SU-DHL-6 (cell line): Measurements from ENCODE around the gene TREM1.

Experiments
- H2AFZ ChIP-seq: fragments of 200-600 bp; sonication (generic); 2 replicates; pipeline ENCODE4 v1.6.1; 2014; ENCODE audit warnings: low read depth, mild to moderate bottlenecking, moderate library complexity, mixed read lengths, antibody characterized with exemption, low read length; ENCODE audit not compliant: severe bottlenecking
- H3F3A ChIP-seq: fragments of 200-600 bp; shearing (Covaris generic); 2 replicates; pipeline ENCODE4 v1.6.0; 2016; ENCODE audit warnings: antibody characterized with exemption, mild to moderate bottlenecking; ENCODE audit not compliant: insufficient read depth
- H3K27ac ChIP-seq: fragments of 200-600 bp; sonication (generic); 2 replicates; pipeline ENCODE4 v1.5.1; 2016; ENCODE audit warnings: low read depth, mild to moderate bottlenecking, low read length, moderate library complexity, mixed read lengths
- H3K27me3 ChIP-seq: fragments of 200-600 bp; sonication (generic), shearing (Covaris generic); 2 replicates; pipeline ENCODE4 v1.6.0; 2014; ENCODE audit warnings: mild to moderate bottlenecking, low read length
- H3K36me3 ChIP-seq: fragments of 200-600 bp; sonication (generic); 2 replicates; pipeline ENCODE4 v1.6.1; 2014; ENCODE audit warnings: mild to moderate bottlenecking, low read length, mixed read lengths
- H3K4me2 ChIP-seq: fragments of 300-600, 200-600 bp; shearing (Covaris generic), sonication (generic); 2 replicates; pipeline ENCODE4 v1.6.0; 2014; ENCODE audit warnings: low read length, low read depth, mild to moderate bottlenecking; ENCODE audit not compliant: poor library complexity, severe bottlenecking
- H3K4me3 ChIP-seq: fragments of 200-600 bp; sonication (generic); 2 replicates; pipeline ENCODE4 v1.5.1; 2014; ENCODE audit warnings: antibody characterized with exemption, low read length, mild to moderate bottlenecking, mixed read lengths; ENCODE audit not compliant: insufficient read depth, poor library complexity, severe bottlenecking
- H3K79me2 ChIP-seq: fragments of 200-600 bp; sonication (generic); 2 replicates; pipeline ENCODE4 v1.6.1; 2014; ENCODE audit warnings: mild to moderate bottlenecking, low read length, moderate library complexity; ENCODE audit not compliant: insufficient read depth
- H3K9ac ChIP-seq: fragments of 200-600 bp; sonication (generic); 2 replicates; pipeline ENCODE4 v1.7.0; 2014; ENCODE audit warnings: mild to moderate bottlenecking, low read length
- H3K9me2 ChIP-seq: fragments of 200-600 bp; sonication (generic); replicated peaks from 2 replicates; pipeline ENCODE4 v1.6.1; 2014; ENCODE audit warnings: low read length; ENCODE audit not compliant: insufficient read depth
- H3K9me3 ChIP-seq: fragments of 200-600 bp; sonication (generic); 2 replicates; pipeline ENCODE4 v1.6.1; 2014; ENCODE audit warnings: low read length, mixed read lengths; ENCODE audit not compliant: insufficient read depth
- H4K20me1 ChIP-seq: fragments of 200-600 bp; sonication (generic); 2 replicates; pipeline ENCODE4 v1.6.1; 2014; ENCODE audit warnings: low read depth, mild to moderate bottlenecking, antibody characterized with exemption, low read length, moderate library complexity, mixed read lengths
- CTCF ChIP-seq: fragments of 200-600 bp; sonication (generic); IDR thresholded peaks from one replicate; pipeline ENCODE4 v1.5.1; 2017; ENCODE audit warnings: antibody characterized with exemption, mild to moderate bottlenecking, low read length, moderate library complexity; ENCODE audit not compliant: insufficient read depth, poor library complexity, severe bottlenecking
- EZH2phosphoT487 ChIP-seq: fragments of 200-600 bp; sonication (generic), shearing (Covaris generic); conservative IDR thresholded peaks from 2 replicates; pipeline ENCODE4 v1.6.1; 2018; ENCODE audit warnings: mild to moderate bottlenecking, antibody characterized with exemption, low read length, moderate library complexity, mixed read lengths

Gene TREM1

DNA sequence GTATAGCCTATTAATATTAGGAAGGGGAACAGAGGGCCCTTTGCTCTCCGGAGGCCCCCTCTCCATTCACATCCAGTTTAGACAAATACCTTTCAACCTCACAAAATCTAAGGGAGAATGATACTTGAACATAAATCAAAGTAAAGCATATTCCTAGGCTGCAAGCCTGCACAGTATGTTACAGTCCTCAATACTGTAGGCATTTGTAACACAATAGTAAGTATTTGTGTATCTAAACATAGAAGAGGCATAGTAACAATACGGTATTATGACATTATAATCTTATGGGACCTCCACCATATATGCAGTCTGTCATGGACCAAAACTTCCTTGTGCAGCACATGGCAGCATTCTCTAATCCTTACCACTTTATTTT is 2.3 kb upstream of the TREM1 start:
- Histone ChIP-seq H3K4me3 (no peak overlapping the region), H4K20me1 (no peaks in the 10 kb centered on the region), H2AFZ (no peak overlapping the region), H3K36me3 (no peaks in the 10 kb centered on the region), H3K9me3 (no peaks in the 10 kb centered on the region), H3K4me2 (no peak overlapping the region), H3K27ac (no peak overlapping the region), H3K79me2 (no peaks in the 10 kb centered on the region), H3K9me2 (no peaks in the 10 kb centered on the region), H3K27me3 (no peaks in the 10 kb centered on the region), H3K9ac (no peak overlapping the region), H3F3A (no peaks in the 10 kb centered on the region)
- no peak for TF ChIP-seq CTCF
- no peak for TF ChIP-seq EZH2phosphoT487

DNA sequence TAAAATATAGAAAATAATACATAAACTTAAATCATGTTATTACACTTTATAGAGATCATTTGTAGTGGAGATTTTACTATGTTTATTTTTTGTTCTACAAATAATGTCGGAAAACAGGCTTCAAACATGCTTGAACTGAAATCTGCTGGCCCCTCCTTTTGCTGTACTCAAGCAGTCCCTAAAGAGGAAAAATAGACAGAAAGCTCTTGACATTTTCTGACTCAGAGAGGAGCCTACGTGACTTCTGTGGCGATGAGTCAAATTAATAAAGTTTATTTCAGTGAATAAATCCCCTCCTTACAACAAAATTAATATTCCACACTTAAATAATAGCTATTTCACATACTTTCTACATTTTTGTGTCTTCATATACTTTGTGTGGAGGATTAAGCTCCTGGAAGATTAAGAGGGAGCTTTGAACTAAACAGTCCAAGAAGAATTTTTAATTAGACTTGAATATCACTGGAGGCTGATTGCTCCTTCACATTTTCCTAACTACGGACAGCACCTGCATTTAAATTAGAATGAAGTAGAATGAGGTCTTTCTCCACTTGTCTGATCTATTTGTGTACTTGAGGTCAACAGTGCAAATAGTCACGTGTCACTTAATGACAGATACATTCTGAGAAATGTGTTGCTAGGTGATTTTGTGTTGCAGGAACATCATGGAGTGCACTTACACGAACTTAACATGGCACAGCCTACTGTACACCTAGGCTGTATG is 1.7 kb upstream of the TREM1 start:
- H3F3A ChIP-seq = no peaks in the 10 kb centered on the region
- no peaks in the 10 kb centered on the region for H3K36me3 ChIP-seq
- no peaks in the 10 kb centered on the region for H3K9me2 ChIP-seq
- H3K4me3 ChIP-seq = no peak overlapping the region
- H3K79me2 ChIP-seq = no peaks in the 10 kb centered on the region
- no peak overlapping the region for H3K4me2 ChIP-seq
- no peak overlapping the region for H2AFZ ChIP-seq
- H3K27me3 ChIP-seq = no peaks in the 10 kb centered on the region
- H4K20me1 ChIP-seq = no peaks in the 10 kb centered on the region
- H3K27ac ChIP-seq = no peak overlapping the region
- no peak overlapping the region for H3K9ac ChIP-seq
- no peaks in the 10 kb centered on the region for H3K9me3 ChIP-seq
- no peak for TF ChIP-seq EZH2phosphoT487
- no peak for TF ChIP-seq CTCF

GRCh38 chr6:41284726-41285125 is 1.8 kb downstream of the TREM1 start:
- Histone ChIP-seq H3K4me2 (no peak overlapping the region), H3K27ac (no peak overlapping the region), H3K9me3 (no peaks in the 10 kb centered on the region), H3K79me2 (no peaks in the 10 kb centered on the region), H2AFZ (no peak overlapping the region), H3K36me3 (no peaks in the 10 kb centered on the region), H3F3A (no peaks in the 10 kb centered on the region), H3K4me3 (no peak overlapping the region), H3K27me3 (no peaks in the 10 kb centered on the region), H3K9me2 (no peaks in the 10 kb centered on the region), H3K9ac (no peak overlapping the region), H4K20me1 (no peaks in the 10 kb centered on the region)
- no peak for TF ChIP-seq EZH2phosphoT487
- TF ChIP-seq CTCF = no peak
